K562 (cell line): ENCODE measurements around the gene CXorf65. TPM values are rescaled to one million over a fixed set of nuclear protein-coding genes. Genes with fewer than 3 reads are reported as not detected.
A peak's percentile ranks its signal among the peaks of the same experiment; 100 is the strongest.

Source experiments
- ARID1B ChIP-seq: fragments of 450-650 bp; IDR thresholded peaks from 2 replicates; pipeline ENCODE4 v1.6.1; 2016; ENCODE audit warnings: antibody characterized with exemption, mild to moderate bottlenecking, inconsistent platforms
- ARNT ChIP-seq, 2 experiments: fragments of 450-650 bp; IDR thresholded peaks; 2 replicates each; pipeline ENCODE4 v1.6.1; 2016; ENCODE audit warnings: mild to moderate bottlenecking in 1 of 2
- BRD4 ChIP-seq: fragments of 200-600 bp; sonication (generic); IDR thresholded peaks from 2 replicates; pipeline ENCODE4 v1.6.1; 2017; ENCODE audit warnings: inconsistent platforms
- CXXC5 ChIP-seq: fragments of 250-450 bp; sonication (Bioruptor Pico); IDR thresholded peaks from 2 replicates; pipeline ENCODE4 v1.8.0; 2022; ENCODE audit warnings: inconsistent platforms, mild to moderate bottlenecking, moderate library complexity
- DMBX1 ChIP-seq: fragments of 250-450 bp; sonication (Bioruptor Pico); IDR thresholded peaks from 2 replicates; pipeline ENCODE4 v1.8.0; 2022; ENCODE audit warnings: inconsistent platforms, mild to moderate bottlenecking, moderate library complexity, borderline replicate concordance
- EGR1 ChIP-seq: fragments of 450-650 bp; conservative IDR thresholded peaks from 2 replicates; pipeline ENCODE4 v1.6.1; 2017; ENCODE audit warnings: mild to moderate bottlenecking
- FOXA1 ChIP-seq: fragments of 450-650 bp; IDR thresholded peaks from 2 replicates; pipeline ENCODE4 v1.6.1; 2016; ENCODE audit warnings: mild to moderate bottlenecking, borderline replicate concordance
- GABPB1 ChIP-seq: sonication (generic); formaldehyde crosslinking; IDR thresholded peaks from 2 replicates; pipeline ENCODE4 v1.8.0; 2022; ENCODE audit warnings: mild to moderate bottlenecking, missing genetic modification reagents
- GATAD2B ChIP-seq: fragments of 450-650 bp; IDR thresholded peaks from 2 replicates; pipeline ENCODE4 v1.6.1; 2017; ENCODE audit warnings: mild to moderate bottlenecking, borderline replicate concordance
- GTF2F1 ChIP-seq: IDR thresholded peaks from 2 replicates; pipeline ENCODE4 v1.6.1; 2011; ENCODE audit warnings: low read depth, low read length, improper control_type of control experiment
- HMGN3 ChIP-seq: IDR thresholded peaks from 2 replicates; pipeline ENCODE4 v1.6.1; 2011; ENCODE audit warnings: borderline replicate concordance, low read depth, mild to moderate bottlenecking, mixed read lengths, low read length; ENCODE audit not compliant: insufficient read length; ENCODE audit errors: extremely low read depth
- ILK ChIP-seq: fragments of 450-650 bp; IDR thresholded peaks from 2 replicates; pipeline ENCODE4 v1.6.1; 2016; ENCODE audit warnings: missing genetic modification characterization, low read depth, mild to moderate bottlenecking, missing compliant biosample characterization, moderate library complexity, borderline replicate concordance
- KAT7 ChIP-seq: sonication (generic); formaldehyde crosslinking; IDR thresholded peaks from 2 replicates; pipeline ENCODE4 v1.8.0; 2022; ENCODE audit warnings: missing genetic modification reagents, mild to moderate bottlenecking, borderline replicate concordance
- MCM2 ChIP-seq: fragments of 450-650 bp; IDR thresholded peaks from 2 replicates; pipeline ENCODE4 v1.6.1; 2017; ENCODE audit warnings: low read depth, mild to moderate bottlenecking
- PRMT5 ChIP-seq: sonication (generic); formaldehyde crosslinking; IDR thresholded peaks from 2 replicates; pipeline ENCODE4 v1.5.0; 2020; ENCODE audit warnings: missing genetic modification reagents
- RBM22 ChIP-seq: fragments of 200-400 bp; formaldehyde crosslinking; IDR thresholded peaks from 2 replicates; pipeline ENCODE4 v1.6.1; 2018; ENCODE audit warnings: low read length, low read depth; ENCODE audit not compliant: poor library complexity, severe bottlenecking
- RERE ChIP-seq: sonication (generic); formaldehyde crosslinking; IDR thresholded peaks from 2 replicates; pipeline ENCODE4 v1.8.0; 2023; ENCODE audit warnings: missing genetic modification reagents, mild to moderate bottlenecking, borderline replicate concordance
- SMARCA5 ChIP-seq: fragments of 450-650 bp; IDR thresholded peaks from 2 replicates; pipeline ENCODE4 v1.6.1; 2016
- SP2 ChIP-seq: IDR thresholded peaks from 2 replicates; pipeline ENCODE4 v1.6.1; 2011; ENCODE audit warnings: mild to moderate bottlenecking, low read depth, low read length, moderate library complexity; ENCODE audit not compliant: poor library complexity, severe bottlenecking; ENCODE audit errors: extremely low read depth
- SRSF3 ChIP-seq: fragments of 200-400 bp; formaldehyde crosslinking; IDR thresholded peaks from 2 replicates; pipeline ENCODE4 v1.6.1; 2016; ENCODE audit warnings: mild to moderate bottlenecking, low read length, moderate library complexity; ENCODE audit not compliant: insufficient read depth
- TARDBP ChIP-seq: fragments of 450-650 bp; IDR thresholded peaks from 2 replicates; pipeline ENCODE4 v1.6.1; 2016
- ZNF12 ChIP-seq: sonication (generic); formaldehyde crosslinking; IDR thresholded peaks from 2 replicates; pipeline ENCODE4 v1.4.0; 2020; ENCODE audit warnings: mild to moderate bottlenecking, missing genetic modification reagents
- ZNF280A ChIP-seq: fragments of 450-650 bp; IDR thresholded peaks from 2 replicates; pipeline ENCODE4 v1.6.1; 2018; ENCODE audit warnings: mild to moderate bottlenecking, low read depth; ENCODE audit not compliant: partially characterized antibody
- polyA plus RNA-seq, 8 experiments: library from polyadenylated mRNA; depleted of rRNA in 4 of 8; stranded (reverse) in 5 of 8; unstranded in 3 of 8; fragments of >200 nt; fragmentation: Nextera tagmentation in 2 of 8; fragmentation: Illumina TruSeq in 1 of 8; extraction: Ambion mirVana in 2 of 8; extraction: Trizol in 1 of 8; gene quantifications; 2 replicates each; pipeline versions ENCODE4 v1.2.1 to v1.2.3, GENCODE V29; 2011 to 2014; ENCODE audit warnings: inconsistent platforms in 1 of 8, missing spikeins in 1 of 8
- total RNA-seq, 7 experiments: library from RNA; depleted of rRNA in 6 of 7; stranded (reverse); fragments of >200 nt in 6 of 7; fragmentation: Illumina TruSeq in 2 of 7; extraction: Trizol in 2 of 7; gene quantifications; 2 replicates each; pipeline versions ENCODE4 v1.2.1 to v1.2.3, GENCODE V29; 2011 to 2021; ENCODE audit warnings: low replicate concordance in 1 of 7

CXorf65 gene
- total and polyA plus RNA-seq, 9 of the 15 experiments (the other 6 are each of a cell fraction or from before 2014, with no cell fraction given): 1.4 to 8.4 (median 2.9) TPM

- no peak for TF ChIP-seq SMARCA5
- TF ChIP-seq SRSF3: no peak
- peak; percentile 30 for TF ChIP-seq SP2
- no peak for TF ChIP-seq BRD4
- TF ChIP-seq RERE (CRISPR knock-in tag): no peak
- TF ChIP-seq RBM22: no peak
- no peak for TF ChIP-seq PRMT5 (CRISPR knock-in tag)
- TF ChIP-seq GATAD2B: peak; percentile 83; the same call in 1 of the 2 replicates
- TF ChIP-seq MCM2: no peak
- no peak for TF ChIP-seq ARNT (IDR thresholded peaks at IDR 0.05)
- TF ChIP-seq ILK (tag): no peak
- TF ChIP-seq ARID1B: peak; percentile 22; the same call in 1 of the 2 replicates
- peak; percentile 72; the same call in 1 of the 2 replicates for TF ChIP-seq ZNF12 (CRISPR knock-in tag)
- TF ChIP-seq HMGN3: peak; percentile 100
- peak; percentile 98 for TF ChIP-seq CXXC5
- TF ChIP-seq DMBX1 (CRISPR knock-in tag): peak; percentile 90
- TF ChIP-seq FOXA1: no peak
- no peak for TF ChIP-seq ZNF280A
- no peak for TF ChIP-seq GABPB1
- TF ChIP-seq KAT7 (CRISPR knock-in tag): no peak
- peak; percentile 91 for TF ChIP-seq TARDBP
- no peak for TF ChIP-seq GTF2F1
- peak; percentile 90 for TF ChIP-seq EGR1
Observed at GRCh38 chrX:71068044-71068918, 38.3 kb downstream of the CXorf65 start, which contains the start of gene SNX12 (continued).
